Nephron progenitor cell (in vitro differentiated cells): ENCODE results near the gene BMP10.

Experiments
- DNase-seq: peaks from one replicate; pipeline ENCODE4 v3.0.0; 2021
- H3K27ac Mint-ChIP-seq: 2 replicates; pipeline ENCODE4 v1.8.0; 2021; ENCODE audit warnings: mild to moderate bottlenecking, moderate library complexity, mixed read lengths
- H3K27me3 Mint-ChIP-seq: 2 replicates; pipeline ENCODE4 v1.8.0; 2021; ENCODE audit warnings: mild to moderate bottlenecking, low read depth, mixed read lengths; ENCODE audit not compliant: poor library complexity
- H3K36me3 Mint-ChIP-seq: 2 replicates; pipeline ENCODE4 v1.8.0; 2021; ENCODE audit warnings: low read depth, mixed read lengths
- H3K4me1 Mint-ChIP-seq: 2 replicates; pipeline ENCODE4 v1.8.0; 2021; ENCODE audit warnings: mixed read lengths
- H3K4me3 Mint-ChIP-seq: 2 replicates; pipeline ENCODE4 v1.8.0; 2021; ENCODE audit warnings: mild to moderate bottlenecking, moderate library complexity, mixed read lengths
- H3K9me3 Mint-ChIP-seq: 2 replicates; pipeline ENCODE4 v1.8.0; 2021; ENCODE audit warnings: mild to moderate bottlenecking, moderate library complexity, mixed read lengths
- TF ChIP-seq, protein P1 (sequence below): fragments of 200-600 bp; sonication (generic); IDR thresholded peaks from 2 replicates; pipeline ENCODE4 v1.5.0; 2021; ENCODE audit warnings: antibody characterized with exemption

The BMP10 gene

DNA sequence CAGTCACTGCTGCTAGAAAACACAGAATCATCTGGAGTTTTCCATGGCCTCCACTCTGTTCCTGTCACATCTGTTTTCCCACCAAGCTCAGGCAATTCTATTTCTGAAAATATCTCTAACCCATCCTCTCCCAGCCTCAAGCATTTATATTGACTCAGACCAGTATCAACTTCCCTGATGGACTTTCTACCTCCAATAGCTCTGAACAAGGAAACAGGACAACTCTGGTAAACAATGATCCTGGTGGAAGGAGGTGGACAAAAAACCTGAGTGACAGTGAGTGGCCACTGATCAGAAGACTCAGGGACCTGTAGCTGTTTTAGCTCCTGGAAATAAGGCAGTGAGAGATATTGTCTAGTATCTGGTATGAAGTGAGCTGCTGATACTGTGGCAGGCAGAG, 23.4 kb downstream of the BMP10 start:
- H3K9me3 Mint-ChIP-seq = no peaks in the 10 kb centered on the region
- TF ChIP-seq, protein P1, sequence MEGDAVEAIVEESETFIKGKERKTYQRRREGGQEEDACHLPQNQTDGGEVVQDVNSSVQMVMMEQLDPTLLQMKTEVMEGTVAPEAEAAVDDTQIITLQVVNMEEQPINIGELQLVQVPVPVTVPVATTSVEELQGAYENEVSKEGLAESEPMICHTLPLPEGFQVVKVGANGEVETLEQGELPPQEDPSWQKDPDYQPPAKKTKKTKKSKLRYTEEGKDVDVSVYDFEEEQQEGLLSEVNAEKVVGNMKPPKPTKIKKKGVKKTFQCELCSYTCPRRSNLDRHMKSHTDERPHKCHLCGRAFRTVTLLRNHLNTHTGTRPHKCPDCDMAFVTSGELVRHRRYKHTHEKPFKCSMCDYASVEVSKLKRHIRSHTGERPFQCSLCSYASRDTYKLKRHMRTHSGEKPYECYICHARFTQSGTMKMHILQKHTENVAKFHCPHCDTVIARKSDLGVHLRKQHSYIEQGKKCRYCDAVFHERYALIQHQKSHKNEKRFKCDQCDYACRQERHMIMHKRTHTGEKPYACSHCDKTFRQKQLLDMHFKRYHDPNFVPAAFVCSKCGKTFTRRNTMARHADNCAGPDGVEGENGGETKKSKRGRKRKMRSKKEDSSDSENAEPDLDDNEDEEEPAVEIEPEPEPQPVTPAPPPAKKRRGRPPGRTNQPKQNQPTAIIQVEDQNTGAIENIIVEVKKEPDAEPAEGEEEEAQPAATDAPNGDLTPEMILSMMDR = no peak
- peaks cover 8% of the 10 kb centered on the region for H3K27me3 Mint-ChIP-seq
- no peaks in the 10 kb centered on the region for H3K4me1 Mint-ChIP-seq
- no peaks in the 10 kb centered on the region for H3K36me3 Mint-ChIP-seq
- H3K27ac Mint-ChIP-seq = no peak overlapping the region
- DNase-seq = no peak
- no peak overlapping the region for H3K4me3 Mint-ChIP-seq

DNA sequence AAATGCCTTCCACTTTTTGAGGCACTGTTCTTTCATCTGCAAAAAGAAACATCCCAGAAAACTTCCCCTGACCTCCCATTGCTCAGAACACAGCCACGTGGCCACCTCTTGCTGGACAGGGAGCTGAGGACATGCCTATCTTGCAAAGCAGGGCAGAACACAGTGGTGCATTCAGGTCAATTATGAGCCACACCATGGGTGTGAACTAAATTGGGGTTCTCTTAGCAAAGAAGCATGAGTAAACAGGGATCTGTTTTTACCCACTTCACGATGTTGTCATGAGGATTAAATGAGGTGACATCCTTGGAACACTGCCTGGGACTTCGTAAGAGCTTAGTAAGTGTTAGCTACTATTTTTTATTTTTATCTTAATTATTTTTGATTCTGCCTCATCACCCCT, 25.1 kb downstream of the BMP10 start:
- no peak overlapping the region for H3K27ac Mint-ChIP-seq
- no peak for DNase-seq
- H3K4me3 Mint-ChIP-seq = no peak overlapping the region
- TF ChIP-seq, protein P1 = no peak
- no peaks in the 10 kb centered on the region for H3K4me1 Mint-ChIP-seq
- H3K36me3 Mint-ChIP-seq = no peaks in the 10 kb centered on the region
- peaks cover 8% of the 10 kb centered on the region for H3K27me3 Mint-ChIP-seq
- no peaks in the 10 kb centered on the region for H3K9me3 Mint-ChIP-seq

DNA sequence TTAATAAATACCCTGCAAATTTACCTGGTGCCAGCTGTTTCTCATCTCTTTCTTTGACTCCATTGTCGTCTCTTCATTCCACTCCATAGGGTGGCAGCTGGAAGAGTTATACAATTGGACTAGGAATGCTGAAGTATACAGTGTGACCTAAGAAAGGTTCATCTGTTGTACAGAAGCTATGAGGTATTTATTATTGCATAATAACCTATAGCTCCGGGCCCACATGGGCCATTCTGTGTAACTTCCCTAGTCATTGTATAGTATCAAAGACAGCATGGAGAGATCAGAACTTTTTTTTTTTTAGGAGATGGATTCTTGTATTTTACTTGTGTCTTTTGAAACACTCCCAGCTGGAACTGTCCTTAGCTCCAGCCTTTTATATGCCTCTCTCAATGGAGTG, 26.2 kb downstream of the BMP10 start:
- H3K36me3 Mint-ChIP-seq = no peaks in the 10 kb centered on the region
- H3K4me1 Mint-ChIP-seq = no peaks in the 10 kb centered on the region
- H3K4me3 Mint-ChIP-seq = no peak overlapping the region
- no peak overlapping the region for H3K27ac Mint-ChIP-seq
- peaks cover 4% of the 10 kb centered on the region for H3K9me3 Mint-ChIP-seq
- peaks cover 3% of the 10 kb centered on the region for H3K27me3 Mint-ChIP-seq
- TF ChIP-seq, protein P1 = no peak
- no peak for DNase-seq

DNA sequence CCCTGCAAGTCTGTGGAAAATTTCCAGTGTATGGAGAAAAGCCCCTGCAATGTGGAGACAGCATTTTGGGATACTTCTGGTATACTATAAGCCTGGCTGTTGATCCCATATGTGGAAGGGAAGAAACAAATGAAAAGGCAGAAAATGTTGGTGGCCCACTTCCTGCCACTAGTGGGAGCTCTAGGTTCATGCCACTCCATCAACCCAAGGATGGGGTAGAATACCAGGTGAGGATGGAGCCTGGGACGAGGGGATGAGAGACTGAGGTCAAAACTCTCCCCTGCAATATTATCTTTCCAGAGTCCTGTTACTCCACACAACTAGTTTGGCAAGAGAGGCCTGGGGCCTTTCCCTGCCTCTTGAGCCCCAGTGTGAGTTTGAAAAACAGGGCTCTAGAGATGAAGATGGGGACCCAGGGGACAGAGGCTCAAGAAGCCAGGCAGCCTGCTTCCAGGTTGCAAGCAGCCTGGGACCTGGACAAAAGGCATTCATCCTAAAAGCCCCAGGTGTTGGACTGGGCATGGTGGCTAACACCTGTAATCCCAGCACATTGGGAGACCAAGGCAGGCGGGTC, 31.9 kb downstream of the BMP10 start:
- H3K36me3 Mint-ChIP-seq = no peaks in the 10 kb centered on the region
- H3K4me3 Mint-ChIP-seq = no peak overlapping the region
- no peak for DNase-seq
- H3K27ac Mint-ChIP-seq = no peak overlapping the region
- TF ChIP-seq, protein P1 = no peak
- peaks cover 2% of the 10 kb centered on the region for H3K27me3 Mint-ChIP-seq
- peaks cover 7% of the 10 kb centered on the region for H3K9me3 Mint-ChIP-seq
- H3K4me1 Mint-ChIP-seq = no peaks in the 10 kb centered on the region

DNA sequence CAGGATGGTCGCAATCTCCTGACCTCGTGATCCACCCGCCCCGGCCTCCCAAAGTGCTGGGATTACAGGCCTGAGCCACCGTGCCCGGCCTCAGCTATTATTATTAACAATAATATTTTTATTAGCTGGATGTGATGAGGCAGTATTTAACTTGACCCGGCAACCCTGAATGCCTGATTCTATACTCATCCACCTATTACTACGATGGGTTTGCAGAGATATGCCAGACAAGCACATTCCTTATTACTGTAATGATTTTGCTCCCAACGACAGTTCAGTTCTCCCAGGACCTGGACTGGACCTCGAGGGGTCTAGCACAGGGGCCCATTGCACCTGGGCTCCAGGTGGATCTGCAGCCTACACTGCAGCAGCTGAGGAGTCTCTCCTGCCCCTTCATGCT, 32.6 kb downstream of the BMP10 start:
- no peak overlapping the region for H3K4me3 Mint-ChIP-seq
- peaks cover 2% of the 10 kb centered on the region for H3K27me3 Mint-ChIP-seq
- H3K9me3 Mint-ChIP-seq = peaks cover 7% of the 10 kb centered on the region
- H3K36me3 Mint-ChIP-seq = no peaks in the 10 kb centered on the region
- TF ChIP-seq, protein P1 = no peak
- DNase-seq = no peak
- no peak overlapping the region for H3K27ac Mint-ChIP-seq
- no peaks in the 10 kb centered on the region for H3K4me1 Mint-ChIP-seq

DNA sequence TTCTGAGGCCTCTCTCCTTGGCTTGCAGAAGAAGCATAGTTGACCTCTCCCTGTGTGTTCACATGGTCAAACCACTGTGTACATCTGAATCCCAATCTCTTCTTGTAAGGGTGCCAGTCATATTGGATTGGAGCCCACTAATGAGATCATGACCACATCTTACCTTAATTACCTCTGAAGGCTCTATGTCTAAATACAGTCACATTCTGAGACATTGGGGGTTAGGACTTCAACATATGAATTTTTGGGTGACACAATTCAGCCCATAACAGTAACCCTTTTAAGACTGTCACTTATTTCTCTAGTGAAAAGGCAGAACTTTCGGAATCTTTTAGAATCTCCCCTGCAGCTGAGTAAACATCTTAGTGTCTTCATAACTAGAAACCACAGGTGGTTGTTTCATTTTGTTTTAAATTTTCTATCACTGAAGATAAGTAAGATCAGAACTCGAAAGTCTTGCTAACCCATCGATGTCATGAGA, 33.3 kb downstream of the BMP10 start:
- TF ChIP-seq, protein P1 = no peak
- Mint-ChIP-seq H3K27ac (no peak overlapping the region), H3K9me3 (peaks cover 7% of the 10 kb centered on the region), H3K27me3 (peaks cover 2% of the 10 kb centered on the region), H3K36me3 (no peaks in the 10 kb centered on the region), H3K4me1 (no peaks in the 10 kb centered on the region), H3K4me3 (no peak overlapping the region)
- DNase-seq = no peak
